ENCODE results near the gene CAVIN2.

Gene CAVIN2, protein sequence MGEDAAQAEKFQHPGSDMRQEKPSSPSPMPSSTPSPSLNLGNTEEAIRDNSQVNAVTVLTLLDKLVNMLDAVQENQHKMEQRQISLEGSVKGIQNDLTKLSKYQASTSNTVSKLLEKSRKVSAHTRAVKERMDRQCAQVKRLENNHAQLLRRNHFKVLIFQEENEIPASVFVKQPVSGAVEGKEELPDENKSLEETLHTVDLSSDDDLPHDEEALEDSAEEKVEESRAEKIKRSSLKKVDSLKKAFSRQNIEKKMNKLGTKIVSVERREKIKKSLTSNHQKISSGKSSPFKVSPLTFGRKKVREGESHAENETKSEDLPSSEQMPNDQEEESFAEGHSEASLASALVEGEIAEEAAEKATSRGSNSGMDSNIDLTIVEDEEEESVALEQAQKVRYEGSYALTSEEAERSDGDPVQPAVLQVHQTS

DNA sequence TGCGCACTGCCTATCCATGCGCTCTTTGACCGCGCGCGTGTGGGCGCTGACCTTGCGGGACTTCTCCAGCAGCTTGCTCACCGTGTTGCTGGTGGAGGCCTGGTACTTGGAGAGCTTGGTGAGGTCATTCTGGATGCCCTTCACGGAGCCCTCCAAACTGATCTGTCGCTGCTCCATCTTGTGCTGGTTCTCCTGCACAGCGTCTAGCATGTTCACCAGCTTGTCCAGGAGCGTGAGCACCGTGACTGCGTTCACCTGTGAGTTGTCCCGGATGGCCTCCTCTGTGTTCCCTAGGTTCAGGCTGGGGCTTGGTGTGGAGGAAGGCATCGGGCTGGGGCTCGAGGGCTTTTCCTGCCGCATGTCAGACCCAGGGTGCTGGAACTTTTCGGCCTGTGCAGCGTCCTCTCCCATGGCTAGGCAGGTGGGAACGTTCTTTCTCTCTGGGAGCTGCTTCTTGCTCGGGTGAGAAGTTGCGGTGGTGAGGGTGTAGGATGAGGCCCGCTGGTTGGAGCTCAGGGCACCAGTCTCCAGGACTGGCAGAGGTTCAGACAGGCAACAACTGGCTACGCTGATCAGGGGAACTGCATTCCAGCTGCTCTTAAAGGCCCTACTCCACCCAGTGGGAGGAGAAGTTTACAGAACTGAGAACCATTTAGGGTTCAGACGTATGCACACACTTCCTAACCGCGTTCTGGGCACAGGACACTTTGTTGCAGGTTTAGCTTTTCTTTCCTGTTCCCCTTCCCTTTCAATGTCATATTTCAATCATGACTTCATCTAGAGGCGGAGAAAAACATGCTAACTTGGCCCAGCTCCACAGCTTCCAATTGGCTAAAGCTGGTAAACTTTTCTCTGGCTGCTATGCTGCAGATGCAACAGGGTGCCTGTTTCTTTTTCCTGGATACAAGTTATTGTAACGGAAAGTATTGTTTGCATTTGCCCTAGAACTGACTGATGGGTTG, at the start of gene CAVIN2:
Gene CAVIN2, minus strand, starts transcription at position 574 of the 962 bp plus-strand sequence. Its CDS starts 163 bp downstream, at position 411.
- no peak for DNase-seq (ENCODE audit: low read depth in 2 of 2)

DNA sequence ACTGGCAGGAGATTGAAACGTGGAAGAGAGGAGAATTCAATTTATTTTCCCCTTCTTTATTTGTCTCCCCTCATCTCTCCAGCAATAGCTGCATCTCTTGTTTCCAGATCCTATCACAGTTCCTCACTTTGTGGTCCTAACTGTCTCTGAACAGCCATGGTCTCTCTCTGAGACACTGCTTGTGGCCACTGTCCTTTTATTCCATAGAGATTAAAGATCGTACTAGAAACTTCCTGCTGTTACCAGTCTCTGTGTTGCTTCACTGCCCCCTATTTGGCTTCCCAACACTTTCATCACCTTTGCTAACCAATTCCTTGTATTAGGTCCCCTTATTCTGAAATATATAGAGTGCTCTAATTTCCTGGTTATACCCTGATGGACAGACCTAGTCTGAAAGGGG, 48.9 kb upstream of the CAVIN2 start:
- DNase-seq (ENCODE audit: low read depth in 2 of 2) = no peak

DNA sequence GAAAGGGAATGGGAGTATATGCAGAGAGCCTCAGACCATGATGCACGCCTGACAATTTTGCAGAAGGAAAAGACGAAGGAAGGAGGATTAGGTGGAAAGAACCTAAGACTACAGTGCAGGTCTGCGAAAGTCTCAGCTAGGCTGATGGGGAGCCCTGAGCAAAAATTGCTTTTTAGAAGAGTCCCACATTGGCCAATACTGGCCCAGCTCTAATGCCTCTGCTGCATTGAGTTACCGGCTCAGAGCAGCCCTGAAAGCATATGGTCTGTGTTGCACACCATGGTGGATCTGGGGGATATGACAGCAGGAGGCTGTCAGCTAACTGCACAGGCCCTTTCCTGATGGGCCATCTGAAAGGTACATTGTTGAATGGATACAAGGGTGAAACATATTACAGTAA, 48.3 kb upstream of the CAVIN2 start:
- DNase-seq (ENCODE audit: low read depth in 2 of 2) = no peak

DNA sequence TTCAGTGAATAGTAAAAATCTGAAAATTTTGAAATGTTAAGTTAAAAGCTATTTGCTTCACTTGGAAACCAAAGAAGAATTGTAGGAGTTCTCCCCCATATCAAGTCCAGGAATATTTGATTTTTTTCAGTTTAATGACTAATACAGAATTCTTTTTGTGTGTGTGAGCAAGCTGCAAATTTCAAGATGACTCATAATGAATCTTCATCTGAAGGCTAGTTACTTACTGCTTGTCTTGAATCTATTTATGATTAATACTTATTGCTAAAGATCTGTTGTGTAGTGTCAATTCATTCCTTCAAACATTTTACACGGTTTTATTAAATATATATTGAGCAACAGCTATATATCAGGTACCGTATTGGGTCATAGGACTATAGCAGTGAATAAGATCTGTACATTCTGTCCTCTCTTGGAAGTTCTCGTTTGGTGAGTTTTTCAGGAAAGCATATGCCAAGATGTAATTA, 47.8 kb upstream of the CAVIN2 start:
- no peak for DNase-seq (ENCODE audit: low read depth in 2 of 2)

DNA sequence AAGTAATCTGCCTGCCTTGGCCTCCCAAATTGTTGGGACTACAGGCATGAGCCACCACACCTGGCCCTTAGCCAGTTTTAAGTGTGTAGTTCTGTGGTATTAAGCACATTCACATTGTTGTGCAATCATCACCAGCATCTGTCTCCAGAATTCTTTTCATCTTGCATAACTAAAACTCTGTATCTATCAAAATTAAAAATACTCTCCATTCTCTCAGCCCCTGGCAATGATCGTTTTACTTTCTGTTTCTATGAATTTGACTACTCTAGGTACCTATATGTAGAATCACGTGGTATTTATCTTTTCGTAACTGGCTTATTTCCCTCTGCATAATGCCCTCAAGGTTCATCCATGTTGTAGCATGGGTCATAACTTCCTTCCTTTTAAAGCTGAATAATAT, 45.5 kb upstream of the CAVIN2 start:
- no peak for DNase-seq (ENCODE audit: low read depth in 2 of 2)

DNA sequence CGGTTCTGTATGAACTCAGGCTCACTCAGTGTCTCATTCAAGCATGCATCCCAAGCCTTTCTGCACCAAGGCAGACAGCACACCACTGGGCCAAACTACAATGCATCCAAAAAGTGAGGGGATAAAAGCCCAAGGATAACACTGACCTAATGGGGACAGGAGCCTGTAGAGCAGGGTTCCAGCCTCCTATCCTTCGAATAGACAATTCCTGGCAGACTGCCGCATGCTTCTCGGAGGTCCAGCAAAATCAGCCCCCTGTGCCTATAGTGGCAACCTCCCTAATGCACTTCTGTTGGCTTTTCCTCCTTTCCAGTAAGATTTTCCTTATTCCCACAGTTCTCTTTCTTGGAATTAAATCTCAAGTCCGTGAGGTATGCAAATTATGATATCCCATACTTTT, 44.8 kb upstream of the CAVIN2 start:
- no peak for DNase-seq (ENCODE audit: low read depth in 2 of 2)

DNA sequence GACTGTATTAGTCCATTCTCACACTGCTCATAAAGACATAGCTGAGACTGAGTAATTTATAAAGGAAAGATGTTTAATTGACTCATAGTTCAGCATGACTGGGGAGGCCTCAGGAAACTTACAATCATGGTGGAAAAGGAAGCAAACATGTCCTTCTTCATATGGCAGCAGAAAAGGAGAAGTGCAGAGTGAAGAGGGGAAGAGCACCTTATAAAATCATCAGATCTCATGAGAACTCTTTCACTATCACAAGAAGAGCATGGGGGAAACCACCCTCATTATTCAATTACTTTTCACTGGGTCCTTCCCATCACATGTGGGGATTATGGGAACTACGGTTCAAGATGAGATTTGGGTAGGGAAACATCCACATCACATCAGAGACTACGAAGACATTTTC, 43.0 kb upstream of the CAVIN2 start:
- DNase-seq (ENCODE audit: low read depth in 2 of 2) = no peak

DNA sequence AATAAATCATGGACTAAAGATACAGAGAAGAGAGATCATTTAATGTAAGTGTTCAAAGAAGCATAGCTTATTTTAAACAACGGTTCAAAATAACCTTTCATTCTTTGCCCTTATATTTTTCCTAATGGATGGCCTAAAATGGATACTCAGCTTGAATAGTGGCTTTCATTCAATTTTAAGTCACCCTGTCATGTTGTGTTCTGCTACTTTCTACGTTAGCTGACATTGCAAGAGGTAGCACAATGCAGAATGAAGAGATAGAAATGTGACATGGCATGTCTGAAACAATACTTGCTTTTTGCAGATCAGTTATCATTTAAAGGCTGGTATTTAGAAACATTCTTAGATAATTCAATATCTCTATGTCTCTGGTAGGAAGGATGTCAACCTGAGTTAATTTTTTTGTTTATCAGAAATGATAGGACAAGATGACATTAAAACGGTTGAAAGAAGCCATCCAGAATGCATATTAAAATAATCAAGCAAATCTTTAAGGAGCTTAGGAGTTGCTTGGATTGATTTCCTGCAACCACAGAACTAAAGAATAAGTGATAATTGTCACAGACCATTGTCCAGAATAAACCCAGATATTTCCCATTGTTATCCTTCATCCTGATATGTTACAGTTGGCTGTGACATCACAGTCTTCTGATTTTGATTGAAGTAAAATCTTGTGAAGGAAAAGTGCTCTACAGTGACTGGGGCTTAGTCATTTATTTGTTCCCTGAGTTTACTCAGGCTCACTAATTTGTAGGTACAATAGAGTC, 41.7 kb upstream of the CAVIN2 start:
- DNase-seq (ENCODE audit: low read depth in 2 of 2) = no peak

DNA sequence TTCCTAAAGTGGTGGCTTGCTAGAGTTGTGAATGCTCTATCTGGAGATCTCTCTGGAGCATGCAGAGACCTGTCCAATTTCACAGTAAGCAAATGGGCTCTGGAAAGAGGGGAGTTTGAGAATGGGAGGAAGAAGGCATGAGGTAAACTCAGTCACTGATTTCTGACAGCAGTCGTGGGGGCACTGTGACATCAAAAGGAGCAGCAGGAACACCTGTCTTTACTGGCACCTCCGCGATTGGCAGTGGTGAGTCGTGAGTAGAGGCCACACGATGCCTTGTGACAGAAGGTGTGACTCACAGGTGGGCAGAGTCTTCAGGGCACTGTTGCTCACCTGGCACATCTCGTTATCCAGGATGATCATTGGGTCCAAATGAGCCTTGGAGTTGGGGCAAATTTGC, 38.8 kb upstream of the CAVIN2 start:
- DNase-seq (ENCODE audit: low read depth in 2 of 2) = no peak

DNA sequence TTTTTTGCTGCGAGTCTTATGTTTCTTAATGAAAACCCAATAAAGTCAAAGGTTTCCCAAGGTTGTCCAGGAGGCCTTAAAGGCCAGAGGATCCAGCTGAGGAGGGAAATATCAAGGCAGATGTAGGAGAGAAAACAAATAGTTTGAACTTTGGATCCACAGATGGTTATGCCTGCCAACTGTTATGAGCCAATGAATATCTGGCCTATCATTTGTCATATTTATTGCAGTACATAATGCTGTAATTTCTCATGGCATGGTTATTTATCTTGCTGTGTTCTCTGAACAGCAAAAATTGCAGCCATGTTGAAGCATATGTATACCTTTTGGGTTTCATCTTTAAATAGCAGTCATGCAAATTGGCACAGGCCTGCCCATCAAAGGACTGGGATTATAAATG, 38.2 kb upstream of the CAVIN2 start:
- no peak for DNase-seq (ENCODE audit: low read depth in 2 of 2)

DNA sequence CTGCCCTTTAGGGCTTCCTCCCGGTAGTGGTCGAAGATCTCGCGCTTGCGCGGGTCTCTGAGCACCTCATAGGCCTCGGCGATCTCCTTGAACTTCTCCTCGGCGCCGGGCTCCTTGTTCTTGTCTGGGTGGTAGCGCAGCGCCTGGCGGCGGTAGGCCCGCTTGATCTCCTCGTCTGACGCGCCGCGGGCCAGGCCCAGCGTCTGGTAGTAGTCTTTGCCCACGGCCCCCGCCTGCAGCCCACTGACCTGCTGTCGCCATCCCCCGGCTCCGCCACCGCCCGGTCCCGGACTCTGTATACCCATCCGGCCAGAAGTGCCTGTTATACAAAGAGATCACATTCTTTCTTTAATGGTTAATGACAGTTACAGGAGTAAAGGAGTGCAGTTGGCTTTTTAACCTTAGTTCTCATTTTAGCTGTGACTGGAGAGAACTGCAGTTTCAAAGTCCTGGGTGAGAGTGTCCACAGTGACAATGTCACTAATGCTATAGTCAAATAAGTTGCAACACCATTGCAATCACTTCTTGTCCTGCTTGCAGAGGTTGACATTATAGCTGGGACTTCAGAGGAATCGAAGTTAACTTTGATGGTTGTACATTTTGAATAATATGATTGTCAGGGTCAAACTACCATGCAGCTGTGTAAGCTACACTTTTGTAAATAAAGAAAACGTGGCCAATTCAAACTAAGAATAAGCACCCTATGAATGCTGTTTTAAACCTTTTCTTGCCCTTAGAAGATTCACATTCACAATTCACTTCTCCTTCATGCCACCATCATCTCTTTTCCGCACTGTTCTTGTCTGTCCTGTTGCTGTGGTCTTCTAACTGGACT, 35.3 kb upstream of the CAVIN2 start:
- DNase-seq (ENCODE audit: low read depth in 2 of 2) = no peak

DNA sequence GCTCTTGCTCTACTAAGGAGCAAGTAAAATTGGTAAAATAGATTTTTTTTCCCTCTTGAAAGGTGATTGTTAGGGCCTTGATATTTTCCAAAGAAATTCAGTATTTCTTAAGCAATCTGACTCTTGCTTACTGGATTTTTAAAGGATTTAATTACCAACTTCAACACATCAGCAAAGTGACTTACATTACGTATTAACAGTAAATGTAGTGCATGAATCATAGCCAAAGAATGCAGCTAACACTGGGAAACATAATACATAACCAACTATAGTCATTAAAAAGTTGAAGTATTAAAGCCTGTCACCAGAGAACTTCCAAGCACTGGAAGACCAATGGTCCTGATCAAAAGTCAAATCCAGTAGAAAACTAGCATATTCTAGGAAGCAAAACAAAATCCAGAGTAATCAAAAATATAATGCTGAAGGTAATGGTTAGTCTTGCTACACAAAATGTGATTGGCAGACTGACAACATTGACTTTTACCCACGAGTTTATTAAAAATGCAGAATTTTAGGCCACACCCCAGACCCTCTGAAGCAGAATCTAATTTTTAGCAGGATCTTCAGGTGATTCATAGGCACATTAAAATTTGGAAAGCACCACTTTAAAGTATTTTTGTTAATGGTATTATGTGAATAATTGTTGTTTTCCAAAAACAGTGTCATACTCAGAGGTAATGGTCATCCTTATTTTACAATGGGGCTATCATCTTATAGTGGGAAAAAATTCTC, 31.8 kb upstream of the CAVIN2 start:
- DNase-seq (ENCODE audit: low read depth in 2 of 2) = no peak

DNA sequence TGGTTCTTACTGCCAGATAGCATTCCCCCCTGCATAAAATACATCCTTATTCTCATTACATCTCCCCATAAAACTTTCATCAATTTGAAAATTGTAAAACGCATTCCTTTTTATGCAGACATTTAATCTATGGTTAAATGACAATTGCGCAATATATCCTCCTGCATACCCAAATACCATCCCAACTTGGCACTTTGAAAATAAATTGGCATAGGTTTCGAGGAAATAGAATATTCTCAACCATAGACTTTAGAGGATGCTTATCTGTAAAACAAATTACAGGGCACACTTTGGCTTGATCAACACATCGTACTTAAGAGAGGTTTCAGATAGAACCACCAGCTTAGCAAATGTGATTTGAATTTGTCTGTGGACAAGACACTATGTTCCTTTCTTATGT, 31.0 kb upstream of the CAVIN2 start:
- DNase-seq (ENCODE audit: low read depth in 2 of 2) = no peak

DNA sequence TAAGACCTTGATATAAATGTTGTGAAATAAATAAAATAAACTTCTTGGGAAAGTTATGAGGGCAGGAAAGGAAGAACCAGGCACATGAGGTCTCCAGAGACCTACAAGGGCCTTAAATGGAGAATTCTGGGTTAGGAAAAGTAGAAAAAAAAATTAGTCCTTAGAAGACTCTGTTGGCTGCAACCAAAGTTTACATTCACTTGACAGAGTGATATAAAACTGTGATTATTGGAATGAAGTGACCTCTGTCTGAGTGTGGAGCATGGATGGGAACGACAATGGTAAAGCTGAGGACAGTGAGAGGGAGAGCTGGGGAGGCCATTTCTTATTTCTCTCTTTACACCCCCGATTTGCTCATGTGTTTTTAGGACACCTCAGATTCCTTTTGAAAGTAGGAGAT, 29.0 kb upstream of the CAVIN2 start:
- no peak for DNase-seq (ENCODE audit: low read depth in 2 of 2)

DNA sequence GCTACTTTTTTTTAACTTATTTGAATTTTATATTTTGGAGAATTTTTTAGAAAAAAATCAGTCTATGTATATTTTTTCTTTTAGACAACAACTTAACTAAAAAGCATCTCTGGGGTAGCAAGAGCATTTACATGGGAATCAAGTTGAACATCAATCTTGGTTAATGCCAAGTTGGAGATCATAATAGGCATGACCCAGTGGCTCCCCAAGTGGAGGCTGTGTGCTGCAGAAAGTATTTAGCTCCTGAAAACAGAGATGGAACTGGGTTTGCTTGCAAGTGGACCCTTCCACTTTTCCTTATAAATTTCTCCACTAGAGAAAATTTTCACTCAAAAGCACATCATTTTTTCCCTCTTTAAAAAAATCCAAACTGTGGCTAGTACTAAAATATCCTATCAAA, 23.9 kb upstream of the CAVIN2 start:
- no peak for DNase-seq (ENCODE audit: low read depth in 2 of 2)

DNA sequence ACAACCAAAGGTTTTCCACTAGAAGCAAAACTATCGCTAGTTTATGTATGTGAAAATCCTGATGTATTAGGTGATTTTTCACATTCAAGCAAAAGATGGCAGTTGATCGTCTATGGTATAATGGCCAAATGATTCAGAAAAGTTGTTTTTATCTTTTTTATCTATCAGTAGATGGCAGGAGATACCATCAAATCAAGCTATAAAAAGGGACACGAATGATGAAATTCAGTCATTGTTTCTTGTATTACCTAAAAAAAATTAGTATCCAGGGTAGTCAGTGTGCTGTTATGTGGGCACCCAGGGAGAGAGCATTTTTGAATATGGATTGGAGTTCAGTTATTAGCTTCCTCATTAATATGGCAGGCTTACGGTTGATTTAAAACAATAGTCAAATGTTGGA, 22.9 kb upstream of the CAVIN2 start:
- no peak for DNase-seq (ENCODE audit: low read depth in 2 of 2)

DNA sequence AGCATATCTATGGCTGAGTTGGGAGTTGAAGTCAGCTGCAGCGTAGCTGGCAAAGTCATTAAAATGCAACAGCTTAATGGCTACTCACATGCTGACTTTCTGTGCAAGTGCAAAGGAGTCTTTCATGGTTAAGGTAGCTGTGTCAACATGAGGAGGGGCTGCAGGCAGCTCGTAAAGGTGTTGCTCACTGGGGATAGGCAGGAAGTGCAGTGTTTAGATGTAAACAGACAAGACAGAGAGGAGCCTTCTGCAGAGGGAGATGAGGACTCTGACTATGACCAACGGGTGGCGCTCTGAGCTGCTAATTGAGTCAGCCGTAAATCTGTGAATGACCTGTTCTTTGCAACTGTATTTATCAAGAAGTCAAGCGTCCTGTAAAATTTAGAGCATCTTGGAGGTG, 22.3 kb upstream of the CAVIN2 start:
- DNase-seq (ENCODE audit: low read depth in 2 of 2) = no peak

DNA sequence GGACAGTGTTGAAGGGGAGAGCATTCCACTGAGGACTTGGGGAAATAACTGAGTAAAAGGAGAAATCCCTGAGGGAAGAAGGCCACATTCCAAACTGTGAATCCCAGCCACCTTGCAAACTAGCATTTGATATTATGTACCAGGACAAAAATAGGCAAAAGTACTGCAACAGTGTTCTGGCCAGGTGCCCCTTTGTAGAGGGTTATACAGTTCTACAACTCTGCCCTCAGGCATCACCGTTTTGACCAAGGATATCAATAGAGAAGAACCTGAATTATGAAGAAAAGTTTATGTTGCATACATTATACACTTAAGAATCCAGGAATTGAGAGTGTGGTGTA, 20.6 kb upstream of the CAVIN2 start:
- no peak for DNase-seq (ENCODE audit: low read depth in 2 of 2)

DNA sequence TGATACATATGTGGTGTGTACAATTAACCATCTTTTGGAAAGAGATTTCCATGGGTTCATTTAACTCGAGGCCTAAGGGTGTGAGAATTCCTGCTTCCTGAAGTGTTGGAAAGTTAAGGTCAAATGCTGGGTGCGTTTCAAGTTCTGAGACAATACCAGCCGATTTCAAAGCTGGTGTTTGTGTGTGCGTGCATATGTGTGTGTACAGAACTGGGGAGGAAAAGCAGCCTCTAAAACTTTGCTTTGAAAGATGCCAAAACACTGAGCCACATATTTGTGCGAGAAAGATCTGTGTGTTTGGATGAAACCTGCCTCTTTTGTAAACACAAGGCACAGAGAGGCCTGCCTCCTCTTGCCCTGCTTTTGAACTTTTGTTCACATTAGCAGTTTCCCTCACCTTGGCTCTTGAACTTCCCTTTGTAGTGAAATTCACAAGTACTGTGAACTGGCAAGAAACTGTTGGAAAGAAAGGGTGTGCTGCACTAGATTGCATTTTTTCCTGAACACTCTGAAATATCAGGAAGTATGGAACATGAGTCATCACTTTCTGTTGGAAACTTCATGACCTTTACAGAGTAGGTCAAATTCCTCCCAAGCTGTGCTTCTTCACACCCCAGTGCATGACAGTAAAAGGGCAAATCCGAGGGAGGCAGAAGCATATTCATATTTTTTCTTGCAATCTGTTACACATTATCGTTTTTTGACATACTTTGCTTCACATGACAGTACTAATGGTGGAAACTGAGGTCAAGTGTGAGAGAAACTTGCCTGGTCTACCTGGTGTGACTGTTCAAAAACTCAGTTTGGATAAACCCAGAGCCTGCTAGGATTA, 20.0 kb upstream of the CAVIN2 start:
- DNase-seq (ENCODE audit: low read depth in 2 of 2) = no peak

DNA sequence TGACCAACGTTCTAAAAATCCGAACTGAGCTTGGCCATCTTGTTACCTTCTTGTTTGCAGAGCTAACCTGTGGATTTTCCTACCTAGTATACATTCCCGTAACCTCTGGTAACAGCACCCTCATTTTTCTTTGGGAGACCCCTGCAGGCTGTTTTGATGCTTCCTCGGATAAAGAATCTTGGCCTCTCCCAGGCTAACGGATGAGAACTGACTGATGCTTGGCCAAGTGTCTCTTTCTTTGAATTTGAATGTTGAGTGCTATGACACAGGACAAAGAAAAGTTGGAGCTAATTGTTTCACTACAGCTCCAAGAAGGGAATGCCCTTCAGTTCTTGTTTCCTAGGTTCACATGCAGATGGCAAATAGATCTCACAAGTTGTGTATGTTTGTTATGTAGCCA, 19.3 kb upstream of the CAVIN2 start:
- no peak for DNase-seq (ENCODE audit: low read depth in 2 of 2)

Measured in stimulated activated CD4-positive, alpha-beta T cell treated with anti-CD3 and anti-CD28 coated beads, Interleukin-12 subunit alpha, Interleukin-12 subunit beta, amount 100 ng/mL, for 24 hours (primary cell).